ENCODE data around the gene IL1R2.

IL1R2 gene

GRCh38 chr2:102022884-102023539, 31.3 kb downstream of the IL1R2 start:
- DNase-seq (ENCODE audit: low spot score): no peak

GRCh38 chr2:102024410-102024809, 32.6 kb downstream of the IL1R2 start:
- DNase-seq (ENCODE audit: low spot score): no peak

GRCh38 chr2:102025016-102025501, 33.3 kb downstream of the IL1R2 start:
- DNase-seq (ENCODE audit: low spot score): no peak

GRCh38 chr2:102025583-102026267, 34.0 kb downstream of the IL1R2 start:
- no peak for DNase-seq (ENCODE audit: low spot score)

- no peak for DNase-seq (ENCODE audit: low spot score)
Measured at GRCh38 chr2:102027036-102027980, 35.5 kb downstream of the IL1R2 start.

GRCh38 chr2:102028470-102028869, 36.7 kb downstream of the IL1R2 start:
- DNase-seq (ENCODE audit: low spot score): no peak

- DNase-seq (ENCODE audit: low spot score): no peak
Measured at GRCh38 chr2:102029405-102029804, 37.6 kb downstream of the IL1R2 start.

GRCh38 chr2:102029952-102030351, 38.2 kb downstream of the IL1R2 start:
- no peak for DNase-seq (ENCODE audit: low spot score)

- DNase-seq (ENCODE audit: low spot score): no peak
Measured at GRCh38 chr2:102030502-102030854, 38.7 kb downstream of the IL1R2 start.

- DNase-seq (ENCODE audit: low spot score): no peak
Measured at GRCh38 chr2:102030855-102031527, 39.2 kb downstream of the IL1R2 start.

GRCh38 chr2:102032368-102033030, 40.7 kb downstream of the IL1R2 start:
- no peak for DNase-seq (ENCODE audit: low spot score)

GRCh38 chr2:102033031-102033749, 41.4 kb downstream of the IL1R2 start:
- DNase-seq (ENCODE audit: low spot score): peak; percentile 58

GRCh38 chr2:102033750-102034682, 42.3 kb downstream of the IL1R2 start:
- no peak for DNase-seq (ENCODE audit: low spot score)

GRCh38 chr2:102034683-102035548, 43.2 kb downstream of the IL1R2 start:
- DNase-seq (ENCODE audit: low spot score): no peak

GRCh38 chr2:102037681-102038080, 45.9 kb downstream of the IL1R2 start:
- DNase-seq (ENCODE audit: low spot score): no peak

- DNase-seq (ENCODE audit: low spot score): no peak
Measured at GRCh38 chr2:102040229-102040628, 48.5 kb downstream of the IL1R2 start.

GRCh38 chr2:102041351-102041750, 49.6 kb downstream of the IL1R2 start:
- no peak for DNase-seq (ENCODE audit: low spot score)

- no peak for DNase-seq (ENCODE audit: low spot score)
Measured at GRCh38 chr2:102042196-102043081, 50.7 kb downstream of the IL1R2 start.
